Peyer's patch (tissue), 4 donors: ENCODE measurements around the gene SLC38A4.

Source experiments
- CTCF ChIP-seq, 6 experiments: fragments of 450-650 bp in 4 of 6; fragments of 200-600 bp in 2 of 6; sonication (generic) in 1 of 6; IDR thresholded peaks; one replicate each; pipeline ENCODE4 v1.5.1; 2017 to 2019; ENCODE audit warnings: antibody characterized with exemption in 6 of 6, mild to moderate bottlenecking in 3 of 6, moderate library complexity in 1 of 6
- POLR2A ChIP-seq, 2 donors: fragments of 450-650 bp; IDR thresholded peaks; one replicate each; pipeline ENCODE4 v1.5.1; 2017; ENCODE audit warnings: antibody characterized with exemption in 2 of 2, mild to moderate bottlenecking in 2 of 2, moderate library complexity in 2 of 2

GRCh38 chr12:46803517-46803916 is 22.3 kb downstream of the SLC38A4 start:
- TF ChIP-seq CTCF (IDR thresholded peaks at IDR 0.05) (no peak), POLR2A (IDR thresholded peaks at IDR 0.05) (no peak)
